DMS153 (cell line): ENCODE measurements around the gene ADH5.
"Not testable (repeated sequence)": the region's sequence is repeated elsewhere in the genome, so short reads cannot be mapped to it uniquely, and the experiment has no call there.

Experiments used
- DNase-seq: peaks from one replicate; lab custom pipeline; 2025; lab: John Stamatoyannopoulos, UW

Gene ADH5

DNA sequence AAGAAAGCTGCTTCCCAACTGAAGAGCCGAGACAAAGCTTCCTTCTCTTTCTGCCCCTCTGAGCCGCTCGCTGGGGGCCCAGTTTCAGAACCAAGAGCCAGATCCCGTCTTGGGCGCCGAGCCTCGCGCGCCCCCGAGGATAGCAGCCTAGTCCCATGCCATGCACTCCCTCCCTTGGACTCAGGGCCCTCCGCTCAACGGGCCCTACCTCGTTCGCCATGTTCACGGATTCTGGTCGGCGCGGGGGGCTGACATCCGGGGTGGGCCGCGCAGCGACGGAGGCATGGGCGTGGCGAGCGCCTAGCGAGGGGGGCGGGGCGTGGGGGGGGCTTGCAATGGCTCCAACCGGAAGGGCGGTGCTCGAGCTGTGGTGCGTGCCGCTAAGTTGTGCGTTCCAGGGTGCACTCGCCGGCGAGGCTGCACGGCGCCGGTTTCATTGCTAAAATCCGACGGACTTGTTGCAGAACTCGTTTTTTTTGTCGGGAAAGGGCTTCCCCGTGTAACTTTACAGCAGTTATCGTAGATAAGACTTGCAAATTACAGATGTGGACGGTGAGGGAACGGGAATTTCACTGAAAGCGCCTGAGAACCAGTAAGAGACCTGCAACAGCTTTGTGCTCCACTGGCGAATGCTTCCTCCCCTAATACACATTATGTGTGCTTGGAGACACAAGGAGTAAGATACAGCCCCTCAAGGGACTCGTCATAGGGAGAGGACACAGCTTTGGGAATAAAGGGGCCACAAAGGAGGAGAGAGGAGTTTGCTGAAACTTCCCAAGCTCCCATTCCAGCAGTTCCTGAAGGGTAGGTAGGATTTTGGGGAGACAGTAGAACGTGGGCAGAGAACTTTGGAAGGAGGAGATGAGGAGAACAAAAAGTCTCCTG, at the start of gene ADH5:
Gene ADH5 (minus strand): TSS at position 308 of the 885 bp plus-strand sequence. CDS start 88 bp downstream, at position 220.
- DNase-seq = peak; percentile 47

DNA sequence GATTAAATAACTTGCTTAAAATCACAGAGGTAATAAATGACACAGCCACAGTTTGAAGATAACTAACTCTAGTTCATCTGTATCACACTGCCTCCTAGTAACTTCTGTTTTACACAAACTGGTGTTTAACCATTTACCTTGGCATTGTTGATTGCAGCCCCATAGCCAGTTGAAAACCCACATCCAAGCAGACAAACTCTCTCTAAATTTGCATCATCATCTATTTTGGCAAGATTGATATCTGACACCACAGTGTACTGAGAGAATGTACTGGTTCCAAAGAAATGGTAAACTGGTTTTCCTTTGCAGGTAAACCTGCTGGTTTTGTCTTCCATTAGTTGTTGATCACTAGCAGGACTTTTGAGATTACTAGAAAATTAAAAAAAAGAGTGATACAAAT, 47.7 kb upstream of the ADH5 start:
- DNase-seq = no peak

GRCh38 chr4:99135541-99136162, 47.1 kb upstream of the ADH5 start:
- DNase-seq = no peak

DNA sequence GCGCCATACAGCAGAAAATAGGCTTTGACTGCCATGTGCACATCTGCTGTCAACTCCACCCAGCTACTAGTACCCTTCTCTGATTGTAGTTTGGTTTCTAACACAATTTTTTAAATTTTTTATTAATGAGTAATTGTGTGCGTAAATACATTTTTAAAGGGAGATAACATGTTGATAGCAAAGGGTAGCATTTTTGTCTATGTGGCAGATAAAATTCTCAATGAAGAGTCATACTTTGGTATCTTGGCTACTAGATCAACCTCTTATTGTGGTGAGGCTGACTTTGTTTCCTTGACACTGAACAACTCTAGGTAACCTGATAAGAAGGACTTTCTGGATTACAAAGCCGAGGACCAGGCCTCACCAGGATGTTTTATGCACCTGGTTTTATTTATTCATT, 46.0 kb upstream of the ADH5 start:
- DNase-seq = no peak

DNA sequence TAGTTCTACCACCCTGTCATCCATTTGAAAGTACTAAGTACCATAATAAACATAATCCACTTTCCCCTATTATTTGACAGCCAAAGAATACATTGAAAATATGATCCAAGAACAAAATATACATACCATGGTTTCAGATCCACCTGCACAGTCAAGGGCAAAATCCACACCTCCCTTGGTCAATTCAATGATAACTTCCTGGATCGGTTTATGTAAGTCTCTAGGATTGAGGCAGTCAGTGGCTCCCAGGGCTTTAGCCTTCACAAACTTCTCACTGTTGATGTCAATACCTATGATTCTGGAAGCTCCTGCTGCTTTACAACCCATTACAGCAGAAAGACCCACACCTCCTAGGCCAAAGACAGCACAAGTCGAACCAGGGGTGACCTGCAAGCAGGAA, 42.8 kb upstream of the ADH5 start:
- DNase-seq = no peak

DNA sequence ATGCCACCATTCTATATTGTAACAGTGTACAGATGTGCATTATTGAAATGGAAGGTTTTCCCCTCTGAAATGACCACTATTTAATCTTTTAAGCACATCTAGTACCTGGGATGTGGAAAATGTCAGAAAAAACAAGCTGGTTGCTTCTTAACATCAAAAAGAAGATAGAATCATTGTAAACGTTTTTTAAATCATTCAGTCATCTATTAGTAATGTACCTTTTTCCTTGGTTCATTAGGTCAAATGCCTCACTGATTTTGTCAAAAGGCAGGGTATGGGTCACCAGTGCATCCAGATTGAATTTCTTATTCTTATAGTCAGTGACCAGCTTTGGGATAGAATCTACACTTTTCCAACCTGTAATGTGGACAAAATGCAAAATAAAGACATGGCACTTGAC, 37.8 kb upstream of the ADH5 start:
- no peak for DNase-seq

GRCh38 chr4:99121008-99121407, 32.4 kb upstream of the ADH5 start:
- DNase-seq = no peak

DNA sequence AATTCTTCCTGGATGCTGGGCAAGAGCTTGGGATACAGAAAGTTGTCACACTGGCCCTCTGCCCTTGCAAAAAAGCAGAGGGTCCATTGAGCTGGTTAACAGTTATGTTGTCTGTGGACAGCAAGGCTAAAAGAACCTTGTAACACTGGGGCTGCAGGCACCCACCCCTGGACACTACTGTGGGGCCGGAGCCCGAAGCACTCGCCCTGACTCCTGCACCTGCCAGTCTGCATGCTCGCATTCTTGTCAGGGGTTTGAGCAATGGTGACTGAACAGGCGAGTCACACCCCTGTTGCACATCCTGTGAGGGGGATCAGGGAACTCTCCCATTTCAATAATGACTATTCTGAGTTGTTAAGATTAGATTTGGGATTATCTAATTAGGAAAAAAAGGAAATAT, 31.9 kb upstream of the ADH5 start:
- DNase-seq = no peak

DNA sequence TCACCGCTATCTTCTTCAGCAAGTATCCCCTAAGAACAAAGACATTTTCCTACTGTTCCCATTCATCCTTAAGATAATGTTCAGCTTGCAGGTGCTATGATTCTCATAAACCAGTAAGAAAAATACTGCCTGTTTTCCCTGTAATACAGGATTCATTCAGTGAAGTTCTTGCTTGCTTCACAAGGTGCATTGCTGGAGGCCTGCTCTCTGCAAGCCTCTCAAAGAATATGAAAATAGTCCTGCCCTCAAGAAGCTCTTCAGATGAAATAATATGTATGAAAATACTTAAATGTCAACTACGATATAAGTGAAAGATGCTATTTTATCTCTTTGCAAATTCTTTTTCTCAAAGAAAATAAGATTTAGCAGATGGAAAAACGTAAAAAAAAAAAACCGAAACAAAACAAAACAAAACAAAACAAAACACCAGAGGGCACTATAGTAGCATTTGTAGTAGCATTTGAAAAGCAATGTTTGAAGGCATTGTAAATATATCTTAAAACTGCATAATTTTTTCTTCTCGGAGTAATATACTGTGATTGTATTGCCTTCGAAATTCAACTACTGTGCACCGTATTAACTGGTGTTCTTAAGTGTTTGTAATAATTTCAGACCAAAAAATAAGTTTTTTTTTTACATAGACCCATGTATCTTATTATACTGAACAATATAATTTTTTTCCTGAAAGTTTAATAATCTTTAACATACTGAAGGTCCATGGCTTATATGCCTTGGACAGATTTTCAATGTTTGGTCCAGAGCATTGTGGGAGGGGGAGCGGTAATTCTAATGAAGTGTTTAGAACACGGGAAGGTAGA, 29.5 kb upstream of the ADH5 start:
- DNase-seq = no peak

DNA sequence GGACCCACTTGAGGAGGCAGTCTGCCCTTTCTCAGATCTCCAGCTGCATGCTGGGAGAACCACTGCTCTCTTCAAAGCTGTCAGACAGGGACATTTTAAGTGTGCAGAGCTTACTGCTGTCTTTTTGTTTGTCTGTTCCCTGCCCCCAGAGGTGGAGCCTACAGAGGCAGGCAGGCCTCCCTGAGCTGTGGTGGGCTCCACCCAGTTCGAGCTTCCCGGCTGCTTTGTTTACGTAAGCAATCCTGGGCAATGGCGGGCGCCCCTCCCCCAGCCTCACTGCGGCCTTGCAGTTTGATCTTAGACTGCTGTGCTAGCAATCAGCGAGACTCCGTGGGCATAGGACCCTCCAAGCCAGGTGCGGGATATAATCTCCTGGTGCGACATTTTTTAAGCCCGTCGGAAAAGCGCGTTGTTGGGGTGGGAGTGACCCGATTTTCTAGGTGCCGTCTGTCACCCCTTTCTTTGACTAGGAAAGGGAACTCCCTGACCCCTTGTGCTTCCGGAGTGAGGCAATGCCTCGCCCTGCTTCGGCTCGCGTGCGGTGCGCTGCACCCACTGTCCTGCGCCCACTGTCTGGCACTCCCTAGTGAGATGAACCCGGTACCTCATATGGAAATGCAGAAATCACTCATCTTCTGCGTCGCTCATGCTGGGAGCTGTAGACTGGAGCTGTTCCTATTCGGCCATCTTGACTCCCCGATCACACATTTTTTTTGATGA, 28.7 kb upstream of the ADH5 start:
- not testable (repeated sequence) for DNase-seq

DNA sequence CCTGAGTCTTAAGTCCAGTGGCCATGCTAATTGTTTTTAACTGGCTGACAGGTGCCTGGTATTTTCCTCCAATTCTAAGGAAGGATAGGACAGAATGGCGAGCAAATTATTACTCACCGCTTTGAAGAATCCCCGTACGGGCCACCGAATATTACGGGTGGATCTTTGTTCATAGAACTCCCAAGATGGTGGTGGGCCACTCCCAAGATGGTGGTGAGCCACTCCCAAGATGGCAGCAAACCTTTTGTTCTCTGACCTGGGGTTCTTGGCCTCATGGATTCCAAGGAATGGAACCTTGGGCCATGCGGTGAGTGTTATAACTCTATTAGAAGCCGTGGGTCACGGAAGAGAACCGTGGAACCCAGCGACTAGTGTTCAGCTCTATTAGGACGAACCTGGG, 20.7 kb upstream of the ADH5 start:
- not testable (repeated sequence) for DNase-seq

- DNase-seq = no peak
Measured at GRCh38 chr4:99104153-99104552, 15.6 kb upstream of the ADH5 start.

DNA sequence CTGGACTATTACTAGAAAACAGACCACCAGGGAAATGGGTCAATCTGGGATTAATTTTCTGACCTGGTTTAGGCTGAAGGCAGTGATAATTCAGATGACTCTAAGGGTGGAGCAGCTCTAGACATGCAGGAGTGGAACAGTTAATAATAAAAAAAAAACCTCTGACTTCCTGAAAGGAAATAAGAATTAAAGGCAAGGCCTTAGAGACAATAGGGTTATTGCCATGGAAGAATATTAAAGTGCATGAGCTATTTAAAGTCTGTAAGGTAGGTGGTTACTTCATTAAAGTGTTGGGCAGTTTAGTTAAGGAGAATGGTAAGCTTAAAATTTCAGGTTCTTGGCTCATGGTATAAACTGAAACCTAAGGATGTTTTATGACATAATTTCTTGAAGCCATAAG, 14.6 kb upstream of the ADH5 start:
- DNase-seq = no peak

- no peak for DNase-seq
Measured at GRCh38 chr4:99102634-99103033, 14.0 kb upstream of the ADH5 start.

DNA sequence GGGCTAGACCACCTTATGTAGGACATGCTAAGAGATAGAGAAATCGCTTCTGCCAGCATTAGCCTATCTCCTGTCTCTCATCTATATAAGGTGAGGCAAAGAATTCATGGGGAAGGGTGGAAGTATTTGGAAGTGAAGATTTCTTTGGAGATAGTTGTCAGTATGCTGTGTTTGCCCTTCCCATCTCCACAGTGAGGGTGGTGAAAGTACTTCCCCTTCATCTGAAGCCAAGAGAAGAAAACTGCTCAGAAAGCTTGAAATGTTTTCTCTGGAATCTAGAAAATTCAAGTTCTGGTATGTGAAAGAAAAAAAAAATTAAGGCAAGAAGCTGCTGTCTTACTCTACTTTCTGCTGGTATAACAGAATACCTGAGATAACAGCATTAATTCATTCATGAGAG, 12.3 kb upstream of the ADH5 start:
- DNase-seq = no peak

GRCh38 chr4:99099814-99100213, 11.2 kb upstream of the ADH5 start:
- not testable (repeated sequence) for DNase-seq

GRCh38 chr4:99099311-99099710, 10.7 kb upstream of the ADH5 start:
- DNase-seq = no peak

- not testable (repeated sequence) for DNase-seq
Measured at GRCh38 chr4:99091841-99092240, 3.3 kb upstream of the ADH5 start.

GRCh38 chr4:99091216-99091575, 2.6 kb upstream of the ADH5 start:
- DNase-seq = no peak

GRCh38 chr4:99090481-99091215, 2.1 kb upstream of the ADH5 start:
- no peak for DNase-seq

GRCh38 chr4:99088023-99088449, 552 bp downstream of the ADH5 start:
- DNase-seq = no peak
